HPDE6-E6E7 (cell line): Measurements from ENCODE around the gene SLC5A6.
A peak's percentile ranks its signal among the peaks of the same experiment; 100 is the strongest.

Source experiments
- DNase-seq: peaks from one replicate; pipeline ENCODE4 v3.0.0; 2011; ENCODE audit warnings: missing footprints; ENCODE audit errors: extremely low spot score

Gene SLC5A6

DNA sequence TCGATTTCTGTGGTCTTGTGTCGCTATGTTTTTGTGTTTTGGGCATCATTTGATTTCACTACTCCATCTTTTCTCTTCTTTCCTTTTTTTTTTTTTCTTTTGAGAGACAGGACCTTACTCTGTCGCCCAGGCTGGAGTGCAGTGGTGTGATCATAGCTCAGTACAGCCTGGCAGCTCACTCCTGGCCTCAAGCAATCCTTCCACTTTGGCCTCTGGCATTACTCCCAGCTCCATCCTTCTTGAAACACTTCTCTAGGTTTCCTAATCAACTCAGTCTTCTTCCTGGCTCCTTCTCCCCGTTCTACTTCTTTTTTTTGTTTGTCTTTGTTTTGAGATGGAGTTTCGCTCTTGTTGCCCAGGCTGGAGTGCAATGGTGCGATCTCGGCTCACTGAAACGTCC, 36.7 kb downstream of the SLC5A6 start:
- no peak for DNase-seq

DNA sequence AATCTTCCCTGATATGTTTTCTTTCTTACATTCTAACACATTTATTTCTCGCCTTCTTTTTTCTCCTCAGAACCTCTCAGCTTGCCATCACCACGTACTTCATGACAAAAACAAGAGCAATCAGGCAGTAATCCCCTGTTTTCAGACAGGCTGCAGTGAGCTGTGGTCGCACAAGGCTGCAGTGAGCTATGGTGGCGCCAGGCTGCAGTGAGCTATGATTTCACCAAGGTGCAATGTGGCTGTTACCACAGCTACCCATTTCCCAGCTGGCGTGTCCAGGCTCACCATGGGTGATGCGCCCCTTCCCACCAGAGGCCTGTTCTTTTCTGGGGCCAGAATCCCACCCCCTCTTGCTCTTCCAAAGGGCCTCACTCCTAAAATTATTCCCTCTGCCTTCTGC, 37.4 kb downstream of the SLC5A6 start:
- DNase-seq, result no peak

DNA sequence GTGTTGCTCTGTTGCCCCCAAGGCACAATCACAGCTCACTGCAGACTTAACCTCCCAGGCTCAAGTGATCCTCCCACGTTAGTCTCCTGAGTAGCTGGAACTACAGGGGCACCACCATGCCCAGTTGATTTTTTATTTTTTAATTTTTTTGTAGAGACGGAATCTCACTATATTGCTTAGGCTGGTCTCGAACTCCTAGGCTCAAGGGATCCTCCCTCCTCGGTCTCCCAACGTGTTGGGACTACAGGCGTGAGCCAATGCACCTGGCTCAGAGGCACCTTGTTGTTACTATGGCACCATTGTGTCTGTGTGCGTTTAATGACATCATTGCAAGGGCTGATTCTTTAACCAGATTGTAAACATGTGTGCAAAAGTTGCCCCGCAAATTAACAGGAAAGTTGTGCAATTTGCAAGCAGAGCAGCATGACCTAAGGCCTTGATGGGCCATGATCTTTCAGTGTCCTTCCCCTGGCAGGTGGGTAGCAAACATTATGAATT, 40.7 kb downstream of the SLC5A6 start:
- DNase-seq, result no peak

DNA sequence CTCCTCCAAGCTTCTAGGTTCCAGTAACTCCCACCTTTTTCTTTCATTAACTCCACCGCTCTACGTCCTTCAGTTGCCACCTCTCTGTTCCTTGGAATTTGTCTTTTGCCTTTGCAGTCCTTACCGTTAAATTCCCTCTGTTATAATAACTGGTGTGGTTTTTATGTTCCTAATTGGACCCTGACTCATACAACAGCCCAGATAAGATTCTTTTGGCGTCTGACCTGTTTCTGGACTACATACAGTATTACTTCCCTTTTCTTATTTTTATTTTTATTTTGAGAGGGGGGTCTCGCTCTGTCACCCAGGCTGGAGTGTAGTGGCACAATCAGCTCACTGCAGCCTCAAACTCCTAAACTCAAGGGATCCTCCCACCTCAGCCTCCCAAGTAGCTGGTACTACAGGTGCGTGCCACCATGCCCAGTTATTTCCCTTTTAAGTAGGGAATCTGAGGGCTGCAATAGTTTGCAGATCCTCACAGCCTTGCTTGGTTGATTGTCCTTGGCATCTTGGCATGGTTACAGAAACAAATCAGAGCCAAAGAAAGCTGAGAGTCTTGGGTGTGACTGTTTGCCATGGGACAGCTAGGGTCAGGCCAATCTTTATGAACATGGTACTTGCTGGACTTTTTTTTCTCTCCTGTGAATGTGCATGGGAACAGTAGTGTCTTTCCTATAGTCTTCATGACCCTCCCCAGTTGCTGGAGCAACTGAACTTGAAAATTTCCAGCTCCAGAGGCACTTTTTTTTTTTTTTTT, 41.3 kb downstream of the SLC5A6 start:
- no peak for DNase-seq

DNA sequence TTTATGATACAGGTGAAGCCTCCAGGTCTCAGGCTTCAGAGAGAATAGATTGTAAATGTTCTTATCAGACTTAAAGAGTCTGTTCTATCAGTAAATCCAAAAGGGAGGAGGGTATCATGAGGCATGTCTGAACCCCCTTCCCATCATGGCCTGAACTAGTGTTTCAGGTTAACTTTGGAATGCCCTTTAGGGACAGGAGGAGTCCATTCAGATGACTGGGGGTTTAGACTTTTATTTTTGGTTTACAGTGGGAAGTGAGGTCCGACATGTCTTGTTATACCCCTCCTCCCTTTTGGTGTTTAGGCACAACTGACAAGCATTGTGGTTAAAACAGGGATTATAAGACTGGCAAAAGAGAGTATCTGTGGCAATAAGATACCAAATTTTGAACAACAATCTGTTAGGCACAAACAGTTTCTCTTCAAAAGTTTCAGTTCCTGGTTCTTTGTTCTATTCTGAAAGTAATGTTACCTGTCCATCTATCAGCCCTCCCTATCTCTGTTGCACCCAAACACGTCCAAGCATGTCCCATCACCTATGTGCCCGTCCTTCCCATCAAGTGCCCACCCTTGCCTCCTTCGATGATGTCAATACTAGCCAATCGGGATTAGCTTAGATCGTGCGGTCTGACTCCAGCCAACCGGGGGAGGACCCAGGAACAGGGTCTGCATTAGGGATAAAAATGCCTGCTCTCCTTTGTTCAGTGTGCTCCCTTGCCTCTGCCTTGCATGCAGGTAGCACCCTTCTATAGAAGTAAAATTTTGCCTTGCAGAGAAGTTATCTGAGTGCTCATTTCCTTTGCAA, 46.9 kb downstream of the SLC5A6 start:
- no peak for DNase-seq

DNA sequence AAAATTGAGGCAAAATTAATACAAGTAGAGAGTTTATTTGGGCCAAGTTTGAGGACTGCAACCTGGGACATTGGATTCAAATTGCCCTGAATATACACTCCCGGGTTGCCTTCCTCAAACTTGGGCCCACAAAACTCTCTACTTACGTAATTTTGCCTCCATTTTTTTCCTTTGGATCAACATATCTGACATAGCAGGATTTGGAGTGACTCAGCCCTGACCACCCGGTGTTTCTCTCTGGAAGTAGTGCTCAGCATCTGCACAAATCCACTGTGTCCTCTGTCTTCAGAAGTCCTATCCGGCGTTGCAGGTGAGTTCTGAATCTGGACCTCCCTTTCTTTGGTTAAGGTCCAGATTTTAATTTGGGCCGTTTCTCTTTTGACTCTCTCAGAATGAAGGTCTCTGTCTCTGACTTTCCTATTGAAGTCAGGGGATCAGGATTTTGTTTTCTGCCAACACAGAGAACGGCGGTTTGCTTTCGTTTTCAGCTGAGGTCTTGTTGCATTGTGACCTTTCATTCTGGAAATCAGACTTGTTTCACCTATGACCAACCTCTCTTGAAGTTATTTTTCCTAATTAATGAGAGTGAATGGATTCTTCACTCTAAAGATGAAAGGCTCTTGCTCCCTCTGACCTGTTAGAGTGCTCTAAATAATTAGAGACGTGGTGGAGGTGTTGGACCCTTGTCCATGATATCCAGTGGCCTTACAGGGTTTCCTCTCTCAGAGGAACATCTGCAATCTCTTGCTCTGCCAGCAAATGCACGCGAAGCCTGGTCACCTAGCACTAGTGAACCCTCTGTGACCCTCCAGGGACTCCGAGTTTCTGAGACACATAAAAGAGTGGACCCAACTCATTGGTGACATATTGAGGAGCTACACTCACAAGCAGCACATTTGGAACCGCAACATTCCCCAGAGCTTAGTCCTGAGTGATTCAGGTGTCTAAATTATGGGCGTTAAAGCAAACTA, 49.6 kb downstream of the SLC5A6 start:
- no peak for DNase-seq

DNA sequence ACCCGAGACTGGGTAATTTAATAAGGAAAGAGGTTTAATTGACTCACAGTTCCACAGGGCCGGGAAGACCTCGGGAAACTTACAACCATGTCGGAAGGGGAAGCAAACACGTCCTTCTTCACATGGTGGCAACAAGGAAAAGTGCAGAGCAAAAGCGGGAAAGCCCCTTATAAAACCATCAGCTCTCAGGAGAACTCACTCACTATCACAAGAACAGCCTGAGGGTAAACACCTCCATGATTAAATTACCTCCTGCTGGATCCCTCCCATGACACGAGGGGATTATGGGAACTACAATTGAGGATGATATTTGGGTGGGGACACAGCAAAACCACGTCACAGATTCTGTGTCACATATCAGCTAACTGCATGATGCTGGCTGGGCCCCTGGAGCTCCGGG, 51.9 kb downstream of the SLC5A6 start:
- no peak for DNase-seq

DNA sequence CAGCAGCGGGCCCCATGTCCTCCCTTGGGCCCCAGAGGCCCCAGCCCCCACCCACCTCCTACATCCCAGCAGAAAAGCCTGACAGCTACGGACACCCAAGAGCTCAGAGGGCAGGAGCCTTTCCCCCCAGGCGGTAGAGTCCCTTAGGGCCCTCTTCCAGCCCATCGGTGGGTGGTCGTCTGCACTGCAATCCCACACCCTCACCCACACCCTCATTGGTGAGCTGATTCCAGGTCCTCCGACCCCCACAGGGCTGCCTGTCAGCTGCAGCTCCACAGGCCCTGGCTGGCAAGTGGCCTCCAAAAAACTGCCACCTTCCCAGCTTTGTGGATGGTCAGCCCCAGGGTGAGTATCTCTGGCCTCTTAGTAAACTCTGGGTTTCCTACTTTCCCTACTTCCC, 52.8 kb downstream of the SLC5A6 start:
- DNase-seq, result no peak

DNA sequence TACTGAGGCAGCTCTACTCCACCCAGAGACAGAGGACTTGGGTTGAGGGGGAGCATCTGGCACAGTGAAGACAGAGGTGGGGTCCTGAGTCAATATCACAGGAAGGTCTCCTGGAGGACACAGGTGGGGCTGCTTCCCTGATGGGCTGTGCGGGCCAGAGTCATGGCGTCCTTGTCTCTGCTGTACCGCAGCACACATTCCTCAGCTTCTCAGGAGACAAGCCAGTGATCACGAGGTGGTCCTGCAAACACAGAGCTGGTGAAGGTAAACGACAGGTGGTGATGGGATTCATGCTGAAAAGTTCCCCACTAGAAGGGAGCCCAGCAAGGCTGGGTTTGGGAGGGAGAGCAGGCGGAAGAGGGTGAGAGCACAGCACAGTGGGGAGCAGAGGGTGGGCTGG, 53.6 kb downstream of the SLC5A6 start:
- DNase-seq, result no peak

DNA sequence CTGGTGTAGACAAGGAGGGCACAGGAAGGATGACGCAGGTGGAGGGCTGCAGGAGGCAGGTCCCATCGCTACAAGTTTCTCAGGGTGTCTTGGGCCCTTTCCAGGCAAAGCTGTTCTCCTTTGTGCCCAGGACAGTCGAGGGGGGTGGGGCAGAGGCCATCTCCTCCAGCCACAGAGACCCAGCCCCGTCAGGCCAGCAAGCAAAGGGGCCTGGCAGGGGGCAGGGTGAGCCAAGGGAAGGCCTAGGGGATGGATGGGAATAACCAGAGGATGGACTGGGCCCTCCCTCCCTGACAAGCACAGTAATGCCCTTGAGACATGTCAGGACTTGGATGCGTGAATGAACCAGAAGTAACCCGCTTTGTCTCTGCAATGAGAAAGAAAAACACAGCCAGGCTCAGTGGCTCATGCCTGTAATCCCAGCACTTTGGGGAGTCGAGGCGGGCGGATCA, 57.0 kb downstream of the SLC5A6 start:
- peak; percentile 57 for DNase-seq

DNA sequence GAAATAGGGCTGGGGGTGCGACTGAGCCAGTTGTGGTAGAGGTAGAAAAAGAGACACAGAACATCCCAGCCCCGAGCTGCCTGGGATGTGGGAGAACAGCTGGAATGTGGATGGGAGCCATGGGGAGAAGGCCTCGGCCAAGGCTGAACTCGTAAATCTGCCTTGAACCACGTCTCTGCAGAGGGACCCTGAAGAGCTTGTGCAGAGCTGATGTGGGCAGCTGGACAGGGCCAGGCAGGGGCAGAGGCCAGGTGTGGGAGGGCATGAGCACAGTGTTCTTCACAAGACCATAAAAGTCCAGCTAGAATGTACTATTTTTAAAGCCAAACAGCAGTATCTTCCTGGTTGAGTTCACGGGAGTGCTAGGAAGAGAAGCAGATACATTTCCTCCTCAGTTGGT, 57.6 kb downstream of the SLC5A6 start:
- no peak for DNase-seq

DNA sequence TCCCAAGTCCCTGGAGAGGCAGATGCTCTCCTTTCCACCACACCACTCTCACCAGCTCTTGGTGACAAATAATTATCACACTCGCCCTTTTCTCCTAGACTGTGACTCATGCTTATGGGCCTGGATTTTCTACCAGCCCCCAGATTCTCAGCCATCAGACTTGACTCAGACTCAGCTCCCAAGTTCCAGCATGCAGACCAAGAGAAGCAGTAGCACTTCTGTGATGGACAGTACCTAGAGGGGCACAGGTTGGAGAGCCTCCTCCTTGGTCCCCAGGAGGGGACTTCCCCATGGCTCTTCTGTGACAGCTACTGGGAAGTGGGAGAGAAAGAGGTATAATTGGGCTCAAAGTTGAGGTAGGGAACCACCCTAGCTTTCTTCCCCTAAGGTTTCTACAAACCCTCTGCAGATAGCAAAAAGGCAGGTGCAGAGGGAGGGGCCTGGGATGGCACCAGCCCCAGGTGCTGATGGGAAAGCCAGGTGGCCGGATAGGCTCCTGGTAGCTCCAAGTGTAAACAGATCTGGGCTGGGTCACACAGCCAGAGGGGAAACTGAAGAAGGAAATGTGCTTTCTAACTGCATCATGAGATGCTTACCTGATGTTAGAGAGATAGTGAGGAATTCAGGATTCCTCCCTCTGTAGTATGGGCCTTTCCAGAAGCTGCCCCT, 59.1 kb downstream of the SLC5A6 start:
- peak; percentile 20 for DNase-seq

DNA sequence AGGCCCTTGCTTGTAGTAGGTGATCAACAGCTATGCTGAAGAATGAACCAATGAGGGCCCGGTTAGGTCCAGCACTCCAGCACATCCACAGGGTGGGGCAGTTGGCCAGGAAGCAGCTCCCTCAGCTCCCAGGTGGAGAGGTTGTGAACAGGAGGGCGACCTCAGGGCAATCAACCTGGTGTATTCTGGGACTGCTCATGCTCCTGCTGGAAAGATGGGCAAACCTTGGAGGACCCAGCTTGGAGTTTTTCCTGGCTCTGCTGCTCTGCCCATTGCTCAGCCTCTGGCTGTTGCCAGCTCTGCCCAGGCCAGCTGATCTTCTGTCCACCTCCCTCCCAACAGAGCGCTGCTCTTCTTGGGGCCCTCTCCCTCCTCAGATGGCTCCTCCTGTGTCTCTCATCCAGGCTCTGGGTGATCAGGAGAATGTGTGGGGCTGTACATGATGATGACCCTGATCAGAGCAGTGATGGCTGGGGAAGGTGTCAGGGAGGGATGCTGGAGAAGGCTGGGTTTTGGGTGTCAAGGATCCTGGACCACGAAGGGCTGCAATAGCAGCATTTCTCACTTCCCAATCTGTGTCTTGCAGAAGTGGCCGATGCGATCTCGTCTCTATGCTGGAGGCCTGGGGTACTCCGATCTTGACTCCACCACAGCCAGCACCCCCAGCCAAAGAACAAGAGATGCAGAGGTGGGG, 59.8 kb downstream of the SLC5A6 start:
- DNase-seq, result no peak

DNA sequence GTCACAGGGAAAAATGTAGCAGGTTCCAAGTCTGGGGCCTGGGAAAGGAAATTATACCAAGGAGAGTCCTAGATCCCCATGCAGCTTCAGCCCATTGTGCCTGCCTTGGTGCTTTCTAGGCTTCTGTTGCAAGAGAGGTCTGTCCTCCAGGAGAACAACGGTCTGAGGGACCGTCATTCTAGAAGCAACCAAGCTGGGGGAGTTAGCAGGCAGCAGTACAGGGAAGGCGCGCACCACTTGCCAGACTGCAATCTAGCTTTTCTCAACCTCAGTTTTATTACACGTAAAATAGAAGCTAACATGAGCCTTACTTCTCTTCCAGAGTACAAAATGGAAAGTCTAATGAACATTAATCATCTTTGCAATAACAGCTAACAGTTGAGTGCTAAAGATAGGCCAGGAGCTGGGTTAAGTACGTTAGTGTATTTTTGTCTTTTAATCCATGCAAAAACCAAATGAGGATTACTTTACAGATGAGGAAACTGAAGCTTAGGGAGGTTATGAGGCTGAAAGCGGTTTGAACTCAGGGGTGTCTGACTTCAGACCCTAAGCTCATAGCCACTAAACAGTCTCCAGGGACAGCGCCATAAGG, 61.3 kb downstream of the SLC5A6 start:
- DNase-seq, result no peak
